ENCODE results near the gene PTBP1. TPM values are rescaled to one million over a fixed set of nuclear protein-coding genes. Genes with fewer than 3 reads are reported as not detected.

PTBP1 gene
- total RNA-seq, 2 experiments from 2014 or later: 246 to 252 TPM

DNA sequence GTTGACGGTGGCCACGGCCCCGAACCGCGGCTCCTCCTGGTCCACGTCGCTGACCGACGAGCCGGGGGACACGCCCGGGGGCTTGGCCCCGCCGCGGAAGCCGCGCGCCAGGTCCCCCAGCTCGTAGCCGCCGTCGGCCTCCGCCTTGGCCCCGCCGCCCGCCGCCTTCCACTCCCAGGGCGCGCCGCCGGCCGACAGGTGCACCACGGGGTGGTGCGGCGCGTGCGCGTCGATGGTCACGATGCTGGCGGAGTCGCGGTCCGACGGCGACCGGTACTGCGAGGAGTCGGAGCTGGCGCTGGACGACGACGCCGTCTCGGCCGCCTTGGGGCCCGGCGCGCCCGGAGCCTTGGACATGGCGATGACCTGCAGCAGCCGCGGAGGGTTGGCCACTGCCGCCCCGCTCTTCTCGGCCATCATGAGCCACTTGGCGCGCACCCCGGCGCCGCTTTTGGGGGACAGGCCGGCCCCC lies 15.5 kb downstream of the PTBP1 start:
- peaks cover 54% of the 10 kb centered on the region for H3K36me3 Mint-ChIP-seq (ENCODE audit: low read depth)
- POLR2A ChIA-PET: no interaction called here
- TF ChIP-seq, protein P1, sequence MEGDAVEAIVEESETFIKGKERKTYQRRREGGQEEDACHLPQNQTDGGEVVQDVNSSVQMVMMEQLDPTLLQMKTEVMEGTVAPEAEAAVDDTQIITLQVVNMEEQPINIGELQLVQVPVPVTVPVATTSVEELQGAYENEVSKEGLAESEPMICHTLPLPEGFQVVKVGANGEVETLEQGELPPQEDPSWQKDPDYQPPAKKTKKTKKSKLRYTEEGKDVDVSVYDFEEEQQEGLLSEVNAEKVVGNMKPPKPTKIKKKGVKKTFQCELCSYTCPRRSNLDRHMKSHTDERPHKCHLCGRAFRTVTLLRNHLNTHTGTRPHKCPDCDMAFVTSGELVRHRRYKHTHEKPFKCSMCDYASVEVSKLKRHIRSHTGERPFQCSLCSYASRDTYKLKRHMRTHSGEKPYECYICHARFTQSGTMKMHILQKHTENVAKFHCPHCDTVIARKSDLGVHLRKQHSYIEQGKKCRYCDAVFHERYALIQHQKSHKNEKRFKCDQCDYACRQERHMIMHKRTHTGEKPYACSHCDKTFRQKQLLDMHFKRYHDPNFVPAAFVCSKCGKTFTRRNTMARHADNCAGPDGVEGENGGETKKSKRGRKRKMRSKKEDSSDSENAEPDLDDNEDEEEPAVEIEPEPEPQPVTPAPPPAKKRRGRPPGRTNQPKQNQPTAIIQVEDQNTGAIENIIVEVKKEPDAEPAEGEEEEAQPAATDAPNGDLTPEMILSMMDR (IDR thresholded peaks at IDR 0.05): no peak
- Histone ChIP-seq H3K36me3 (ENCODE audit: insufficient read depth, low read length) (peaks cover 45% of the 10 kb centered on the region), H3K4me3 (ENCODE audit: low read length) (no peak overlapping the region), H3K27ac (ENCODE audit: low read depth in 1 of 2, low read length in 2 of 2) (no peak overlapping the region), H3K27me3 (ENCODE audit: control insufficient read depth in 1 of 2, insufficient read depth in 2 of 2, low read length in 2 of 2) (no peaks in the 10 kb centered on the region), H3K9me3 (ENCODE audit: control insufficient read depth in 1 of 2, insufficient read depth in 1 of 2, low read length in 2 of 2) (peaks cover 0 to 11% of the 10 kb centered on the region in 2 experiments), H3K4me1 (ENCODE audit: insufficient read depth, low read length) (no peaks in the 10 kb centered on the region)
- CTCF ChIA-PET: interaction anchor here (0.6 kb wide), 1 partner anchor 160 kb away, joined by 3 read pairs; no protein-coding TSS in a partner anchor
- H3K27ac Mint-ChIP-seq: no peak overlapping the region
- H3K4me1 Mint-ChIP-seq (ENCODE audit: low read depth): no peaks in the 10 kb centered on the region
- DNase-seq (no peak), ATAC-seq (ENCODE audit: poor library complexity) (no peak)
- H3K4me3 Mint-ChIP-seq: no peak overlapping the region
- no peaks in the 10 kb centered on the region for H3K27me3 Mint-ChIP-seq
- H3K9me3 Mint-ChIP-seq: no peaks in the 10 kb centered on the region
- intact Hi-C loops (cut with DNase I, micrococcal nuclease): no loop called here

DNA sequence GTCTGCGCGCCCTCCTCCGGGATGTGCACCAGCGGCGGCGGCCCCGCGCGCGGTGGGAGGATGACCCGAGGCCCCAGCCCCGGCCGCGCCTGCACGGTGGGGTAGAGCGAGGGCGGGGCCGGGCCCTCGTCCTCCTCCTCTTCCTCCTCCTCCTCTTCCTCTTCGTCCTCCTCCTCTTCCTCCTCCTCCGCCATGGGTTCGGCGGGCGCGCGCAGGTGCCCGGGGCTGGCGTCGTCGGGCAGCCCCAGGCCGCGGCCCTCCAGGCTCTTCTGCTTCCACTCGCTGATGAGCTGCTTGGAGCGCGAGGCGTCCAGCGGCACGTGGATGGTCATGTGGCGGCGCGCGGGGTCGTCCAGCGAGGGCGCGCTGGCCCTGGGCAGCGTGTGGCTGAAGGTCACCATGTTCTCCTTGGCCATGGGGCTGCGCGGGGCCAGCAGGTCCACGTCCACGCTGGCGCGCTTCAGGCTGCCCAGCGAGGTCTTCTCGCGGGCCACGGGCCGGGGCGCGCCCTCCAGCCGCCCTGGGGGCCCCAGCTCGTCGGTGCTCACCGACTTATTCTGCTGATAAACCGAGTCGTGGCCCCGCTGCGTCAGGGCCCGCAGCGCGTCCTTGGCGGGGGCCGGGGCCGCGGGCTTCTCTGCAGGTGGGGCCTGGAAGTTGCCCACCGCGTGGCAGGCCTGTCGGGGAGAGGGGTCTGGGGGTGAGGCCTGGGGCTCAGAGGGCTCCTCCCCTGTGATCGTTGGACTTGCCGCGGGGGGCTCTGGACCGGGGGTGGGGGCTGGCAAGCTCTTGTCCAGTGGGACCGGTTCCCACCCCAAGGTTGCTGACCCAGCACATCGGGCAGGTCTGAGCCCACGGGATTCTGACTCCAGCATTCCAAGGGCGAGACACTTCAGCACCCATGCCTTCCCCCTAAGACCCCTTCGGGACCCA lies 16.2 kb downstream of the PTBP1 start:
- Mint-ChIP-seq H3K4me3 (no peak overlapping the region), H3K27me3 (no peaks in the 10 kb centered on the region), H3K27ac (peak overlapping the region; percentile 20), H3K9me3 (no peaks in the 10 kb centered on the region), H3K36me3 (ENCODE audit: low read depth) (peaks cover 50% of the 10 kb centered on the region), H3K4me1 (ENCODE audit: low read depth) (no peaks in the 10 kb centered on the region)
- Histone ChIP-seq H3K4me3 (ENCODE audit: low read length) (no peak overlapping the region), H3K36me3 (ENCODE audit: insufficient read depth, low read length) (peaks cover 38% of the 10 kb centered on the region), H3K9me3 (ENCODE audit: control insufficient read depth in 1 of 2, insufficient read depth in 1 of 2, low read length in 2 of 2) (peaks cover 0 to 11% of the 10 kb centered on the region in 2 experiments), H3K27me3 (ENCODE audit: control insufficient read depth in 1 of 2, insufficient read depth in 2 of 2, low read length in 2 of 2) (no peaks in the 10 kb centered on the region), H3K4me1 (ENCODE audit: insufficient read depth, low read length) (no peaks in the 10 kb centered on the region), H3K27ac (ENCODE audit: low read depth in 1 of 2, low read length in 2 of 2) (no peak overlapping the region)
- CTCF ChIA-PET: interaction anchor here (0.6 kb wide), 1 partner anchor 159 kb away, joined by 3 read pairs; no protein-coding TSS in a partner anchor
- TF ChIP-seq, protein P1 (IDR thresholded peaks at IDR 0.05): no peak
- ATAC-seq (ENCODE audit: poor library complexity) (no peak), DNase-seq (no peak)
- POLR2A ChIA-PET: no interaction called here
- intact Hi-C loops (cut with DNase I, micrococcal nuclease): no loop called here

DNA sequence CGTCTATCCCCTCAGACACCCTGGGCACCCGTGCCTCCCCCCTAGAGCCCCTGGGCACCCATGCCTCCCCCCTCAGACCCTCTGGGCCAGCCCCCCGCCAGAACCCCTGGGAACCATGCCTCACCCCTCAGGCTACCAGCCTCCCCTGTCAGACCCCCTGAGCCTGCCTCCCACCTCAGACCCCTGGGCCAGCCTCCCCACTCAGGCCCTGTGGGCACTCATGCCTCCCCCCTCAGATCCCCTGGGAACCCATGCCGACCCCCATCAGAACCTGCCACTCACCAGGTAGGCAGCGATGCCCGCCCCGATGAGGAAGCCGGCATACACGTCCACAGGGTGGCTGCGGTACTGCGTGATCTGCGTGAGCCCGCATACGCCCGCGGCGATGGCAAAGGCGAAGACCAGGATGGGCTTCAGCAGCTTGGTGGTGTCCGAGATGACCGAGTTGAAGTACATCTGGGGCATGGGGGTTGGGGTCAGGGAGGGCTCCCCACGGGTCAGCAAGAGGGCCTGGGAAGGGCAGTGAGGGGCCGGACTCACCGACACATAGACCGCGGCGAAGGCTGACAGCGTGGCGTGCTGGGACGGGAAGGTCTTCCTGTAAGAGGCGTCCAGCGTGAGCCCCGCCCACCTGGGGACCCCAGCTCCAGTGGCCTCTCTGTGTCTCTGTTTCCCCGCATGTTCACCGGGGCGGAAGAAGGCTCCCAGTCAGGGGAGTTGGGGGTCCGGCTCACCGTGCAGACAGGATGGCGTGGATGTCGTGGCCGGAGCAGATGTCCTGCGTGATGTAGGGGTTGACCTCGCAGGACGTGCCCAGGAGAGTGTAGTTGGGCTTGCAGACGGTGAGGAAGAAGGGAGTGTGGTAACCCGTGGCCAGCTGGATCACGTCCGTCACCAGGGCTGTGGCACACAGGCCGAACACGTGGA lies 17.2 kb downstream of the PTBP1 start:
- Mint-ChIP-seq H3K4me3 (no peak overlapping the region), H3K27ac (peak overlapping the region; percentile 20), H3K4me1 (ENCODE audit: low read depth) (no peaks in the 10 kb centered on the region), H3K36me3 (ENCODE audit: low read depth) (peaks cover 47% of the 10 kb centered on the region), H3K9me3 (no peaks in the 10 kb centered on the region), H3K27me3 (no peaks in the 10 kb centered on the region)
- Histone ChIP-seq H3K27me3 (ENCODE audit: control insufficient read depth in 1 of 2, insufficient read depth in 2 of 2, low read length in 2 of 2) (no peaks in the 10 kb centered on the region), H3K9me3 (ENCODE audit: control insufficient read depth in 1 of 2, insufficient read depth in 1 of 2, low read length in 2 of 2) (peaks cover 0 to 11% of the 10 kb centered on the region in 2 experiments), H3K4me3 (ENCODE audit: low read length) (no peak overlapping the region), H3K27ac (ENCODE audit: low read depth in 1 of 2, low read length in 2 of 2) (no peak overlapping the region), H3K4me1 (ENCODE audit: insufficient read depth, low read length) (no peaks in the 10 kb centered on the region), H3K36me3 (ENCODE audit: insufficient read depth, low read length) (peaks cover 29% of the 10 kb centered on the region)
- ChIA-PET CTCF (no interaction called here), POLR2A (no interaction called here)
- TF ChIP-seq, protein P1 (IDR thresholded peaks at IDR 0.05): no peak
- ATAC-seq (ENCODE audit: poor library complexity) (no peak), DNase-seq (peak in 1 of 14 experiments; percentile 47)
- intact Hi-C loops (cut with DNase I, micrococcal nuclease): no loop called here

Measured in CD4-positive, alpha-beta T cell (primary cell).